22Rv1 (cell line): ENCODE data around the gene DDX27.
"Not testable (repeated sequence)": the region's sequence is repeated elsewhere in the genome, so short reads cannot be mapped to it uniquely, and the experiment has no call there.

Source experiments
- H3K27ac ChIP-seq: fragments of 450-650 bp; 2 replicates; pipeline ENCODE4 v1.5.1; 2017
- ZFX ChIP-seq: fragments of 450-650 bp; IDR thresholded peaks from 2 replicates; pipeline ENCODE4 v1.6.1; 2017; ENCODE audit warnings: antibody characterized with exemption, borderline replicate concordance
- TF ChIP-seq, protein P1 (sequence below): fragments of 450-650 bp; IDR thresholded peaks from 2 replicates; pipeline ENCODE4 v1.5.1; 2017; ENCODE audit warnings: mild to moderate bottlenecking

Gene DDX27

DNA sequence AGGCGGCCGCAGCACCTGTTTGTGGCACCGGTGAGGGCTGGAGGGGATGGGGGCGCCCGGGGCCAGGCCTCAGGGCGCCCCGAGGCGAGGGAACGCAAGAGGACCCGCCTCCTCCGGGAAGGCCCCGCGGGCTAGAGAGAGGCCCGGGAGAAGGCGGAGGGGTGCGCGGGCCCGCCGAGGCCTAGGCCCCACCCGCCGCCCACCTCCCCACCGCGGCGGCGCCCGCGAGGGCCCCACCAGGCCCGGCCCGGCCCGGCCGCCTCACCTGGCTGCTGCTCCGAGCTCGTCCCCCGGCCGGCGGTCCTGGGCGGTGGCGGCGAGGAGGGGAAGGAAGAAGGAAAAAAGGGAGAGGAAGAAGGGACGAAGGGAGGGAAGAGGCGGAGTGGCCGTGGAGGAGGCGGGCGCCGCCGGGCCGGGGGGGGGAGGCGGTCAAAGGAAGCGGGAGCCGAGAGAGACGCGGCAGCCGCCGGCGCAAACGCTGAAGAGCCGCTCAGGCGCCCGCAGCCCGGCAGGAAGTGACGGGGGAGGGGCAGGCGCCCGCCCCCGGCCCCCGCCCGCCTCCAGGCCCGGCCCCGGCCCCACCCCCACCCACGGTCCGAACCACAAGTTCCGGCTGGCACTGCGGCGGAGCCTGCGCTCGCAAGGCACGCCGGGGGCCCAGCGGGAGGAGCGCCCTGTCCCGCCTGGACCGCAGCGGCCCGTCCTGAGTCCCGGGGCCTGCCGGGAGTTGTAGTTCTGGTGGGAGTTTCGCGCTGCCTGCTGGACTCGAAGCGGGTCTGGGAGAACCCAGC, 31.2 kb upstream of the DDX27 start, which contains the start of gene STAU1:
Gene STAU1 (minus strand): TSS at position 484 of the 791 bp plus-strand sequence. CDS start 22,133 bp downstream, outside the sequence.
- H3K27ac ChIP-seq: peak within 1 kb of the TSS; percentile 89
- no peak for TF ChIP-seq ZFX
- TF ChIP-seq, protein P1, sequence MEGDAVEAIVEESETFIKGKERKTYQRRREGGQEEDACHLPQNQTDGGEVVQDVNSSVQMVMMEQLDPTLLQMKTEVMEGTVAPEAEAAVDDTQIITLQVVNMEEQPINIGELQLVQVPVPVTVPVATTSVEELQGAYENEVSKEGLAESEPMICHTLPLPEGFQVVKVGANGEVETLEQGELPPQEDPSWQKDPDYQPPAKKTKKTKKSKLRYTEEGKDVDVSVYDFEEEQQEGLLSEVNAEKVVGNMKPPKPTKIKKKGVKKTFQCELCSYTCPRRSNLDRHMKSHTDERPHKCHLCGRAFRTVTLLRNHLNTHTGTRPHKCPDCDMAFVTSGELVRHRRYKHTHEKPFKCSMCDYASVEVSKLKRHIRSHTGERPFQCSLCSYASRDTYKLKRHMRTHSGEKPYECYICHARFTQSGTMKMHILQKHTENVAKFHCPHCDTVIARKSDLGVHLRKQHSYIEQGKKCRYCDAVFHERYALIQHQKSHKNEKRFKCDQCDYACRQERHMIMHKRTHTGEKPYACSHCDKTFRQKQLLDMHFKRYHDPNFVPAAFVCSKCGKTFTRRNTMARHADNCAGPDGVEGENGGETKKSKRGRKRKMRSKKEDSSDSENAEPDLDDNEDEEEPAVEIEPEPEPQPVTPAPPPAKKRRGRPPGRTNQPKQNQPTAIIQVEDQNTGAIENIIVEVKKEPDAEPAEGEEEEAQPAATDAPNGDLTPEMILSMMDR: no peak

DNA sequence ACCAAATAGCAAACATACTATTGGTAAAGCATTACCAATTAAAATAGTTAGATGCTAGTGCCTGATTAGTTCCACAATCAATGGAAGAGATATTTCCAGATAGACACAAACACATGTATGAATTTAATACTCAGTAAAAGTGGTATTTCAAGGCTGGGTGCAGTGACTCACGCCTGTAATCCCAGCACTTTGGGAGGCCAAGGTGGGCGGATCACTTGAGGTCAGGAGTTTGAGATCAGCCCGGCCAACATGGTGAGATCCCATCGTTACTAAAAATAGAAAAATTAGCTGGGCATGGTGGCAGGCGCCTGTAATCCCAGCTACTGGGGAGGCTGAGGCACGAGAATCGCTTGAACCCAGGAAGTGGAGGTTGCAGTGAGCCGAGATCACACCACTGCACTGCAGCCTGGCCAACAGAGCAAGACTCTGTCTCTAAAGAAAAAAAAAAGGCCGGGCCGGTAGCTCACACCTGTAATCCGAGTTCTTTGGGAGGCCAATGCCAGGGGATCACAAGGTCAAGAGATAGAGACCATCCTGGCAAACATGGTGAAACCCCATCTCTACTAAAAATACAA, 26.2 kb upstream of the DDX27 start:
- not testable (repeated sequence) for H3K27ac ChIP-seq

DNA sequence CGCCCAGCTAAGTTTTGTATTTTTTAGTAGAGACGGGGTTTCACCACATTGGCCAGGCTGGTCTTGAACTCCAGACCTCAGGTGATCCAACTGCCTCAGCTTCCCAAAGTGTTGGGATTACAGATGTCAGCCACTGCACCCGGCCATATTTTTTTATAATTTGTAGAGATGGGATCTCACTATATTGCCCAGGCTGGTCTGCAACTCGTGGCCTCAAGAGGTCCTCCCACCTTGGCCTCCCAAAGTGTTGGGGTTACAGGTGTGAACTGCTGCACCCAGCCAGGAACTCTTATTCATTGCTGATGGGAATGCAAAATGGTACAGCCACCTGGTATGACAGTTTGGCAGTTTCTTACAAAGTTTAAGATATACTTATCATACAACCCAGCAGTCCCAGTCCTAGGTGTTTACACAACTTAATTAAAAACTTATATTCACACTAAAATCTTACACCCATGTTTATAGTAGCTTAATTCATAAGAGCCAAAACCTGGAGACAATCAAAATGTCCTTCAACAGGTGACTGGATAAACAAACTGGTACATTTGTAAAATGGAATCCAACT, 19.4 kb upstream of the DDX27 start:
- H3K27ac ChIP-seq: no peak overlapping the region
- TF ChIP-seq, protein P1: no peak
- TF ChIP-seq ZFX: no peak

DNA sequence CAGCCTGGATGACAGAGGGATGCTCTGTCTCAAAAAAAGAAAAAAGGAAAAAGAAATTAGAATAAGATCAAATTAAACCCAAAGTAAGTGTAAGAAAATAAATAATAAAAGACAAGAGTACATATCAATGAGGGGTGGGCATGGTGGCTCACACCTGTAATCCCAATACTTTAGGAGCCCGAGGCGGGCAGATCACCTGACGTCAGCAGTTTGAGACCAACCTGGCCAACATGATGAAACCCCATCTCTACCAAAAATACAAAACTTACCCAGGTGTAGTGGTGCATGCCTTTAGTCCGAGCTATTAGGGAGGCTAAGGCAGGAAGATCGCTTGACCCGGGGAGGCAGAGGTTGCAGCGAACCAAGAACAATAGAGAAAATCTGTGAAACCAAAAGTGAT, 16.2 kb upstream of the DDX27 start:
- no peak for TF ChIP-seq ZFX
- TF ChIP-seq, protein P1: no peak
- H3K27ac ChIP-seq: no peak overlapping the region

DNA sequence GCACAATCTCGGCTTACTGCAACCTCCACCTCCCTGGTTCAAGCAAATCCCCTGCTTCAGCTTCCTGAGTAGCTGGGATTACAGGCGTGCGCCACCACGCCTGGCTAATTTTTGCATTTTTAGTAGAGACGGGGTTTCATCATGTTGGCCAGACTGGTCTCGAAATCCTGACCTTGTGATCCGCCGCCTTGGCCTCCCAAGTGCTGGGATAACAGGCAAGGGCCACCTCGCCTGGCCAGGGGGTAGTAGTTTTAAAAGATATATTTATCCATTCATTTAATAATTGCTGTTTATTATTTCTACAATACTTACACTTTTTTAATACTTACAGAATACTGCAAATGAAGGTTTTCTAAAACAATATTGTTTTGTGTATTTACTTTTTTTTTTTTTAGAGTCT, 15.5 kb upstream of the DDX27 start:
- TF ChIP-seq, protein P1: no peak
- no peak for TF ChIP-seq ZFX
- no peak overlapping the region for H3K27ac ChIP-seq

DNA sequence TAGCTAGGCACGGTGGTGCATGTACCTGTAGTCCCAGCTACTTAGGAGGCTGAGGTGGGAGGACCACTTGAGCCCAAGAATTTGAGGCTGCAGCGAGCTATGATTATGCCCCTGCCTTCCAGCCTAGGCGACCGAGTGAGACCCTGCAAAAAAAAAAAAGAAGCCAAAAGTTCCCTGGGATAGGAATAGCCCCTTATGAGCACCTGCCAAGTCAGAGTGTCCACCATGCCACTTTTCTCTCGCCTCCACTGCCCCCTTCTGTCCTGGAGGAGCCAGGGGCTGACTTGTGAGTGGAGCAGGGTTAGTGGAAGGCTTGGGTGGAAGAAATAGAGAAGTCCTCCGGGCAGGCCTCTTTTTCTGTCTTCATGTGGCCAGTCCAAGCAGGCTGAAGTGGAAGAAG, 12.1 kb upstream of the DDX27 start:
- H3K27ac ChIP-seq: no peak overlapping the region
- TF ChIP-seq, protein P1: peak; percentile 25; the same call in 1 of the 2 replicates
- TF ChIP-seq ZFX: no peak

DNA sequence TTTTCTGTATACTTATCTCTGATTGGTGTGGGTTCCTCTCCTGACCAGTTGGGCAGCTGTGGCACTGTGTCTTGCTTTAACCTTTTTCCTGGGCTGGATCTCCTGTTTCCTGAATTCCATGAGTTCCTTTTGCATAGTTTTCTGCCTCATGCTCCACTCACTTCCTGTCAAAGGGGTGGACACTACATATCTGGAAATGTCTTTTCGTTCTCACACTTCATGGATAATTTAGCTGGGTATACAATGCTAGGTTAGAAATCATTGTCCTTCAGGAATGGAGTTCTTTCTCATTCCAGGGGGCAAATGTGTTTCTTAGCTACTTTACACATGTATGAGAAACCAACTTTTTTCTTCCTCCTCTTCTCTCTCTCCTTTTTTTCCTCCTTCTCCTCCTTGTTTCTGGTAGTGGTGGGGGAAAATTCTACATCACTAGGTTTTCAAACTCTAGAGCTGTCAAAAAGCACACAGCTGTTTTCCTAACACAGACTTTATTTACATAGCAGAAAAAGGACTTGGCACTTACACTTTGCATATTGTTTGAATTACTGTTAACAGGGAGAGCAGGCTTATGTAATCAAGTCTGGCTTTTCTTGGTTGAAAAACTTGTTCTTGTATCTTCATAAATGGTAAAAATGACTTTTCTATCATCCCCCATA, 9.0 kb upstream of the DDX27 start:
- TF ChIP-seq, protein P1: no peak
- TF ChIP-seq ZFX: no peak
- no peak overlapping the region for H3K27ac ChIP-seq
